Hepatocyte (in vitro differentiated cells): ENCODE measurements around the gene LRRC49. TPM values are rescaled to one million over a fixed set of nuclear protein-coding genes. Genes with fewer than 3 reads are reported as not detected.

Experiments used
- DNase-seq: peaks from one replicate; pipeline ENCODE4 v3.0.0-alpha.2; 2016; ENCODE audit warnings: low spot score
- H2AFZ ChIP-seq: fragments of 200-600 bp; sonication (generic); 2 replicates; pipeline ENCODE4 v1.6.0; 2016; ENCODE audit warnings: antibody characterized with exemption, mild to moderate bottlenecking
- H3K27ac ChIP-seq: fragments of 200-600 bp; sonication (generic); 2 replicates; pipeline ENCODE4 v1.5.1; 2016; ENCODE audit warnings: mild to moderate bottlenecking
- H3K27me3 ChIP-seq: fragments of 200-600 bp; sonication (generic); 2 replicates; pipeline ENCODE4 v1.6.1; 2016
- H3K36me3 ChIP-seq: fragments of 200-600 bp; sonication (generic); replicated peaks from 2 replicates; pipeline ENCODE4 v1.5.1; 2016; ENCODE audit warnings: low read depth; ENCODE audit not compliant: insufficient read depth
- H3K4me1 ChIP-seq: fragments of 200-600 bp; sonication (generic); 2 replicates; pipeline ENCODE4 v1.5.1; 2016; ENCODE audit warnings: mild to moderate bottlenecking, moderate library complexity; ENCODE audit not compliant: insufficient read depth
- H3K4me2 ChIP-seq: fragments of 200-600 bp; sonication (generic); 2 replicates; pipeline ENCODE4 v1.6.0; 2016
- H3K4me3 ChIP-seq: fragments of 200-600 bp; sonication (generic); 2 replicates; pipeline ENCODE4 v1.5.1; 2016; ENCODE audit warnings: mild to moderate bottlenecking
- H3K79me2 ChIP-seq: fragments of 200-600 bp; sonication (generic); 2 replicates; pipeline ENCODE4 v1.6.0; 2017; ENCODE audit warnings: mild to moderate bottlenecking
- H3K9me2 ChIP-seq: fragments of 200-600 bp; sonication (generic); replicated peaks from 2 replicates; pipeline ENCODE4 v1.6.0; 2017; ENCODE audit warnings: mild to moderate bottlenecking; ENCODE audit not compliant: insufficient read depth
- H3K9me3 ChIP-seq: fragments of 200-600 bp; sonication (generic); 2 replicates; pipeline ENCODE4 v1.5.1; 2016; ENCODE audit warnings: low read depth, mild to moderate bottlenecking
- H4K20me1 ChIP-seq: fragments of 200-600 bp; sonication (generic); 2 replicates; pipeline ENCODE4 v1.6.0; 2016; ENCODE audit warnings: mild to moderate bottlenecking; ENCODE audit not compliant: insufficient read depth, poor library complexity, severe bottlenecking
- CTCF ChIP-seq: fragments of 200-600 bp; sonication (generic); IDR thresholded peaks from 2 replicates; pipeline ENCODE4 v1.5.1; 2016; ENCODE audit warnings: antibody characterized with exemption, mild to moderate bottlenecking; ENCODE audit not compliant: poor library complexity
- EZH2 ChIP-seq: fragments of 200-600 bp; sonication (generic); IDR thresholded peaks from 2 replicates; pipeline ENCODE4 v1.6.1; 2016; ENCODE audit warnings: antibody characterized with exemption, mild to moderate bottlenecking, borderline replicate concordance
- EZH2phosphoT487 ChIP-seq: fragments of 200-600 bp; sonication (generic); IDR thresholded peaks from one replicate; pipeline ENCODE4 v1.6.1; 2018; ENCODE audit warnings: antibody characterized with exemption, mild to moderate bottlenecking, low read depth, moderate library complexity; ENCODE audit not compliant: unreplicated experiment, severe bottlenecking
- WGBS: methylation state at CpG from one replicate; pipeline ENCODE4 v1.1.6; 2016; ENCODE audit warnings: low lambda C conversion rate; ENCODE audit errors: missing lambda C conversion rate; 5-methylcytosine and 5-hydroxymethylcytosine counted together
- polyA plus RNA-seq: library from polyadenylated mRNA; unstranded; fragments of >200 nt; fragmentation: Nextera tagmentation; extraction: Ambion mirVana; gene quantifications from 2 replicates; pipeline ENCODE4 v1.2.1, GENCODE V29; 2016
- total RNA-seq: library from RNA; depleted of rRNA; stranded (reverse); fragments of >200 nt; gene quantifications from 2 replicates; pipeline ENCODE4 v1.2.3, GENCODE V29; 2014

The LRRC49 gene
- total and polyA plus RNA-seq, 2 experiments from 2014 or later = 1.4 to 11.6 TPM

- Histone ChIP-seq H2AFZ (no peak overlapping the region), H3K9me2 (no peaks in the 10 kb centered on the region), H3K4me1 (peaks cover 2% of the 10 kb centered on the region), H4K20me1 (no peaks in the 10 kb centered on the region), H3K4me2 (no peak overlapping the region), H3K4me3 (no peak overlapping the region), H3K79me2 (no peaks in the 10 kb centered on the region), H3K9me3 (no peaks in the 10 kb centered on the region), H3K27ac (no peak overlapping the region), H3K36me3 (no peaks in the 10 kb centered on the region), H3K27me3 (no peaks in the 10 kb centered on the region)
- no peak for TF ChIP-seq CTCF
- no peak for TF ChIP-seq EZH2phosphoT487
- no peak for TF ChIP-seq EZH2
- DNase-seq = peak; percentile 31
- WGBS = 77% methylated on average over 11 of the region's 11 CpGs
Measured at GRCh38 chr15:71093054-71094024, 200.7 kb downstream of the LRRC49 start.

- Histone ChIP-seq H3K4me1 (peaks cover 2% of the 10 kb centered on the region), H3K27ac (no peak overlapping the region), H3K9me3 (no peaks in the 10 kb centered on the region), H3K4me2 (no peak overlapping the region), H3K79me2 (no peaks in the 10 kb centered on the region), H4K20me1 (no peaks in the 10 kb centered on the region), H2AFZ (no peak overlapping the region), H3K27me3 (no peaks in the 10 kb centered on the region), H3K4me3 (no peak overlapping the region), H3K9me2 (no peaks in the 10 kb centered on the region), H3K36me3 (no peaks in the 10 kb centered on the region)
- TF ChIP-seq EZH2 (no peak), CTCF (no peak), EZH2phosphoT487 (no peak)
- DNase-seq = no peak
- WGBS = 89% methylated on average over 2 of the region's 2 CpGs
Measured at GRCh38 chr15:71094137-71094536, 201.5 kb downstream of the LRRC49 start.

GRCh38 chr15:71096676-71097075 lies 204.1 kb downstream of the LRRC49 start:
- H3K27me3 ChIP-seq = no peaks in the 10 kb centered on the region
- DNase-seq = no peak
- no peaks in the 10 kb centered on the region for H3K36me3 ChIP-seq
- H3K9me2 ChIP-seq = no peaks in the 10 kb centered on the region
- H3K27ac ChIP-seq = no peak overlapping the region
- H3K9me3 ChIP-seq = no peaks in the 10 kb centered on the region
- TF ChIP-seq EZH2phosphoT487 (no peak), EZH2 (no peak), CTCF (no peak)
- no peak overlapping the region for H2AFZ ChIP-seq
- WGBS = 63% methylated on average over 3 of the region's 3 CpGs
- no peak overlapping the region for H3K4me2 ChIP-seq
- no peaks in the 10 kb centered on the region for H4K20me1 ChIP-seq
- H3K4me3 ChIP-seq = no peak overlapping the region
- H3K4me1 ChIP-seq = peaks cover 2% of the 10 kb centered on the region
- H3K79me2 ChIP-seq = no peaks in the 10 kb centered on the region
